ENCODE measurements around the gene KLHDC7B. TPM values are rescaled to one million over a fixed set of nuclear protein-coding genes. Genes with fewer than 3 reads are reported as not detected.
A peak's percentile ranks its signal among the peaks of the same experiment; 100 is the strongest.

Gene KLHDC7B
- total RNA-seq, 1 donor from 2014 or later = 0.32 TPM

- TF ChIP-seq EZH2 (IDR thresholded peaks at IDR 0.05; ENCODE audit: insufficient read depth, low read length) = no peak
- TF ChIP-seq, protein P1, sequence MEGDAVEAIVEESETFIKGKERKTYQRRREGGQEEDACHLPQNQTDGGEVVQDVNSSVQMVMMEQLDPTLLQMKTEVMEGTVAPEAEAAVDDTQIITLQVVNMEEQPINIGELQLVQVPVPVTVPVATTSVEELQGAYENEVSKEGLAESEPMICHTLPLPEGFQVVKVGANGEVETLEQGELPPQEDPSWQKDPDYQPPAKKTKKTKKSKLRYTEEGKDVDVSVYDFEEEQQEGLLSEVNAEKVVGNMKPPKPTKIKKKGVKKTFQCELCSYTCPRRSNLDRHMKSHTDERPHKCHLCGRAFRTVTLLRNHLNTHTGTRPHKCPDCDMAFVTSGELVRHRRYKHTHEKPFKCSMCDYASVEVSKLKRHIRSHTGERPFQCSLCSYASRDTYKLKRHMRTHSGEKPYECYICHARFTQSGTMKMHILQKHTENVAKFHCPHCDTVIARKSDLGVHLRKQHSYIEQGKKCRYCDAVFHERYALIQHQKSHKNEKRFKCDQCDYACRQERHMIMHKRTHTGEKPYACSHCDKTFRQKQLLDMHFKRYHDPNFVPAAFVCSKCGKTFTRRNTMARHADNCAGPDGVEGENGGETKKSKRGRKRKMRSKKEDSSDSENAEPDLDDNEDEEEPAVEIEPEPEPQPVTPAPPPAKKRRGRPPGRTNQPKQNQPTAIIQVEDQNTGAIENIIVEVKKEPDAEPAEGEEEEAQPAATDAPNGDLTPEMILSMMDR (IDR thresholded peaks at IDR 0.05; ENCODE audit: insufficient read depth, low read depth, low read length) = no peak
- Mint-ChIP-seq H3K4me3 (ENCODE audit: unreplicated experiment) (peak within 1 kb of the TSS; percentile 83), H3K9me3 (ENCODE audit: unreplicated experiment) (peaks cover 2% of the 10 kb centered on the region), H3K4me1 (ENCODE audit: low read depth, unreplicated experiment) (peaks cover 8% of the 10 kb centered on the region), H3K27ac (ENCODE audit: unreplicated experiment) (no peak within 1 kb of the TSS), H3K27me3 (ENCODE audit: low read depth, unreplicated experiment) (peaks cover 43% of the 10 kb centered on the region), H3K36me3 (ENCODE audit: low read depth, unreplicated experiment) (peaks cover 22% of the 10 kb centered on the region)
- Histone ChIP-seq H2AFZ (ENCODE audit: low read depth, low read length) (peak within 1 kb of the TSS; percentile 18), H3K27ac (ENCODE audit: low read depth, low read length) (no peak within 1 kb of the TSS), H3K9me3 (ENCODE audit: insufficient read depth, low read depth, low read length) (no peaks in the 10 kb centered on the region), H3K79me2 (ENCODE audit: insufficient read depth, low read length) (no peaks in the 10 kb centered on the region), H3K4me3 (ENCODE audit: insufficient read depth, low read depth, low read length) (no peak within 1 kb of the TSS), H3K36me3 (ENCODE audit: insufficient read depth, low read length) (no peaks in the 10 kb centered on the region), H4K20me1 (ENCODE audit: insufficient read depth, low read length) (no peaks in the 10 kb centered on the region), H3K27me3 (ENCODE audit: insufficient read depth, low read length) (peaks cover 18% of the 10 kb centered on the region), H3K9ac (ENCODE audit: low read length) (no peak within 1 kb of the TSS), H3K4me2 (ENCODE audit: low read length) (peak within 1 kb of the TSS; percentile 58), H3K4me1 (ENCODE audit: insufficient read depth, low read length) (no peaks in the 10 kb centered on the region)
- DNase-seq (ENCODE audit: low read depth) (no peak), FAIRE-seq (no peak)
Measured at GRCh38 chr22:50600538-50600937, 54.8 kb downstream of the KLHDC7B start, which contains the start of gene MAPK8IP2. Gene MAPK8IP2, plus strand, starts transcription at chr22:50600793. Its CDS starts 26 bp downstream, at chr22:50600819.

Other genes with a start within 250 kb of the KLHDC7B start
- 327 and 376 TPM in 2 replicates for gene PLXNB2, start 238.3 kb upstream of the KLHDC7B start, total RNA-seq
- gene DENND6B, start 218.9 kb upstream of the KLHDC7B start, total RNA-seq = 5.4 and 5.8 TPM in 2 replicates
- 47.9 and 48.3 TPM in 2 replicates for gene PPP6R2, start 202.6 kb upstream of the KLHDC7B start, total RNA-seq
- gene SBF1, start 70.9 kb upstream of the KLHDC7B start, total RNA-seq = 69.6 and 75.4 TPM in 2 replicates
- 23.0 and 26.3 TPM in 2 replicates for gene ADM2, start 64.4 kb upstream of the KLHDC7B start, total RNA-seq
- gene MIOX, start 59.0 kb upstream of the KLHDC7B start, total RNA-seq = 0.91 and 1.2 TPM in 2 replicates
- 93.2 and 111 TPM in 2 replicates for gene LMF2, start 38.2 kb upstream of the KLHDC7B start, total RNA-seq
- gene NCAPH2, start 37.7 kb upstream of the KLHDC7B start, total RNA-seq = 25.6 and 27.2 TPM in 2 replicates
- 1.8 and 5.5 TPM in 2 replicates for gene SCO2, start 20.3 kb upstream of the KLHDC7B start, total RNA-seq
- 3.3 and 3.7 TPM in 2 replicates for gene TYMP, start 15.9 kb upstream of the KLHDC7B start, total RNA-seq
- gene SYCE3, start 17.0 kb downstream of the KLHDC7B start, total RNA-seq = not detected in 2 replicates
- gene CPT1B, start 32.5 kb downstream of the KLHDC7B start, total RNA-seq = 26.0 and 32.7 TPM in 2 replicates
- 36.1 and 40.7 TPM in 2 replicates for gene CHKB, start 37.0 kb downstream of the KLHDC7B start, total RNA-seq
- 4.7 and 5.9 TPM in 2 replicates for gene MAPK8IP2, start 54.9 kb downstream of the KLHDC7B start, total RNA-seq
- 25.5 and 34.7 TPM in 2 replicates for gene ARSA, start 82.3 kb downstream of the KLHDC7B start, total RNA-seq
- gene SHANK3, start 126.9 kb downstream of the KLHDC7B start, total RNA-seq = 10.1 and 10.6 TPM in 2 replicates
- not detected in 2 replicates for gene ACR, start 192.3 kb downstream of the KLHDC7B start, total RNA-seq
- gene RABL2B, start 237.7 kb downstream of the KLHDC7B start, total RNA-seq = 26.6 and 27.5 TPM in 2 replicates

Measured in astrocyte (in vitro differentiated cells and primary cell).